Ectodermal cell (in vitro differentiated cells): ENCODE data around the gene CCDC137.

Source experiments
- H3K27ac ChIP-seq: 2 replicates; pipeline ENCODE4 v1.7.0; 2013; ENCODE audit warnings: mild to moderate bottlenecking, low read depth, low read length; ENCODE audit not compliant: insufficient read depth, poor library complexity, severe bottlenecking
- H3K27me3 ChIP-seq: 2 replicates; pipeline ENCODE4 v1.7.0; 2013; ENCODE audit warnings: mild to moderate bottlenecking, low read length; ENCODE audit not compliant: insufficient read depth, control insufficient read depth, poor library complexity, severe bottlenecking
- H3K36me3 ChIP-seq: one replicate; pipeline ENCODE4 v1.7.0; 2013; ENCODE audit warnings: low read length; ENCODE audit not compliant: control insufficient read depth, insufficient read depth
- H3K4me1 ChIP-seq: one replicate; pipeline ENCODE4 v1.7.0; 2013; ENCODE audit warnings: low read length; ENCODE audit not compliant: control insufficient read depth, insufficient read depth
- H3K4me3 ChIP-seq: 2 replicates; pipeline ENCODE4 v1.7.0; 2013; ENCODE audit warnings: low read depth, low read length, control low read depth; ENCODE audit not compliant: insufficient read depth
- H3K9me3 ChIP-seq: 2 replicates; pipeline ENCODE4 v1.7.0; 2013; ENCODE audit warnings: mild to moderate bottlenecking, low read length, moderate library complexity; ENCODE audit not compliant: control insufficient read depth
- WGBS, 2 experiments: methylation state at CpG; one replicate each; pipeline ENCODE4 v1.1.7; 2013; ENCODE audit warnings: missing lambda C conversion rate in 2 of 2; 5-methylcytosine and 5-hydroxymethylcytosine counted together

CCDC137 gene

DNA sequence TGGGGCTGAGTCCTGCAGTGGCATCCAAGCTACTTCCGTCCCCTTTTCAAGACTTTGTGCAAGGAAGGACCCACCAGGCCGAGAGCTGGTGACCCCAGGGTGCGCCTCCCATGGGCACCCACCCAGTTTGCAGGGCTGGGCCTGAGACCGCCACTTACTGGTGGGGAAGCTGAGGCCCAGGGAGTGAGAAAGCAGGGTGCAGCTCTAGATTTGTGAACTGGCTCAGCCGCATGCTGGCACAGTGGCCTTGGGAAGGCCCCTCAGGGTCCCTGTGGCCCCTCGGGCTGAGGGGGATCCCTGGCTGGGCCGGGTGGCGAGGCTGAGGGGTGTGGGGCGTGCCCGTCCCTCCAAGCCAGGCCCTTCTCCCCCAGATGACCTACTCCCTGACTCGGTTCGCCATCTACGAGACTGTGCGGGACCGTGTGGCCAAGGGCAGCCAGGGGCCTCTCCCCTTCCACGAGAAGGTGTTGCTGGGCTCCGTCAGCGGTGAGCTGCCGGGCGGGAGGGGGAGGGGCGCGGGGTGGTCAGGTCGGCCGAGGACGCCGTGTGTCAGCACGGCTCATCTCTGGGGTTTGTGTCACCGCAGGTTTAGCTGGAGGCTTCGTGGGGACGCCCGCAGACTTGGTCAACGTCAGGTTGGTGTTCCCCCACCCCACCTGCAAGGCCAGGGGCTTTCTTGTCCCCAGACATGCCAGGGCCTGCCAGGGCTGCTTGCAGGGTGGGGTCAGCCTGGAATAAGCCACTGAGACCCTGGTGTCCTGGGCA lies 48.8 kb downstream of the CCDC137 start:
- Histone ChIP-seq H3K9me3 (no peaks in the 10 kb centered on the region), H3K36me3 (no peaks in the 10 kb centered on the region), H3K4me1 (peaks cover 34% of the 10 kb centered on the region), H3K27me3 (peaks cover 17% of the 10 kb centered on the region), H3K4me3 (no peak overlapping the region), H3K27ac (no peak overlapping the region)
- 89 to 90% methylated on average over 32 of the region's 32 CpGs for WGBS, 2 experiments

DNA sequence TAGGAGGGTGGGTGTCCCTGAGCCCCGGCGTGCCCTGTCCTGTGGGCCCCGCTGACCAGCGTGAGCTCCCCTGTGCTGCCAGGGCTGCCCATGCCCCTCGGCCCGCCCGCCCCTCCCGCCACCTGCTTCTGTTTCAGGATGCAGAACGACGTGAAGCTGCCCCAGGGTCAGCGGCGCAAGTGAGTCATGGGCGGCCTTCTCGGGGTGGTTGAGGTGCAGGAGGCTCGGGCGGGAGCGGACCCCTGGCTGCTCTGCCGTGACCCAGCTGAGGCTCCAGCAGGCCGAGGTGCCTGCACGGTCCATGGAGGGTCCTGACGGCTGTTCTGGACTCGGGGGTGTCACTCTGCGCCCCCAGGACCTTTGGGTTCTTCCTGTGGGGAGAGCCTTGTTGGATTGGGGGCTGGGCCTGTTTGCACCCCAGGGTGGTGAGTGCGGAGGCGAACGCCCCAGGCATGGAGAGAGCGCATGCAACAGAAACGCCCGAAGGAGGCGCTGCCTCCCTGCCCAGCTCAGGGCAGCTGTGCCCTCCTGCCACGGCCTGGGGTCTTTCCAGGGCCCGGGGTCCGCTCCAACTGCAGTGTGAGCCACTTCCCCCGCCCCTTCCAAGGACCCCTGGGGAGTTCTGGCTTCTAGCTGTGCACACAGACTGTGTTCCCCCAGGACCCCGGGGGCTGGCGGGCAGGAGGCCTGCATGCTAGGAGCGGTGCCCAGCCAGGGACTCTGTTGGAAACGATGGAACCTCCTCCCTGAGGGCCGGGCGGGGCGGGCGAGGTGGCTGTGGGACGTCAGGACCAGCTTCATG lies 49.5 kb downstream of the CCDC137 start:
- Histone ChIP-seq H3K9me3 (no peaks in the 10 kb centered on the region), H3K27ac (no peak overlapping the region), H3K27me3 (peaks cover 9% of the 10 kb centered on the region), H3K4me3 (no peak overlapping the region), H3K4me1 (peaks cover 31% of the 10 kb centered on the region), H3K36me3 (no peaks in the 10 kb centered on the region)
- 95% methylated on average over 43 of the region's 43 CpGs for WGBS, 2 experiments

DNA sequence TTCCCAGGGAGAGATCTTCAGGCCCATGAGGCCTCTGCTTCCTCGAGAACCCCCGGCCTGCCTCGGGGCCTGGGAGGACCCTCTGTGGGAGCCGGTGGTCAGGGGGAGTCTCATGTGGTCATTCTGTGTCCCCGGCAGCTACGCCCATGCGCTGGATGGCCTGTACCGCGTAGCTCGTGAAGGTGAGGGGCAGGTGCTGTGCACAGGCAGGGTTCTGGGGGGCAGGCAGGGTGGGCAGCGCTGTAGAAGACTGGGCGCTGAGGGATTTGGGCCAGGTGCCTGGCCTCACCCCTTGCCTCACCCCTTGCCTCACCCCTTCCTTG lies 50.1 kb downstream of the CCDC137 start:
- H3K36me3 ChIP-seq = no peaks in the 10 kb centered on the region
- H3K27me3 ChIP-seq = peaks cover 4% of the 10 kb centered on the region
- no peaks in the 10 kb centered on the region for H3K9me3 ChIP-seq
- 97% methylated on average over 12 of the region's 12 CpGs for WGBS, 2 experiments
- H3K4me3 ChIP-seq = no peak overlapping the region
- H3K4me1 ChIP-seq = peaks cover 26% of the 10 kb centered on the region
- H3K27ac ChIP-seq = no peak overlapping the region

GRCh38 chr17:81717049-81717765 lies 50.7 kb downstream of the CCDC137 start:
- H3K9me3 ChIP-seq = no peaks in the 10 kb centered on the region
- H3K27ac ChIP-seq = no peak overlapping the region
- H3K4me1 ChIP-seq = peaks cover 26% of the 10 kb centered on the region
- no peaks in the 10 kb centered on the region for H3K36me3 ChIP-seq
- 96% methylated on average over 25 of the region's 25 CpGs for WGBS, 2 experiments
- H3K27me3 ChIP-seq = no peaks in the 10 kb centered on the region
- H3K4me3 ChIP-seq = no peak overlapping the region

GRCh38 chr17:81717766-81718089 lies 51.2 kb downstream of the CCDC137 start:
- Histone ChIP-seq H3K4me3 (no peak overlapping the region), H3K9me3 (no peaks in the 10 kb centered on the region), H3K4me1 (peaks cover 25% of the 10 kb centered on the region), H3K27ac (no peak overlapping the region), H3K36me3 (no peaks in the 10 kb centered on the region), H3K27me3 (no peaks in the 10 kb centered on the region)
- WGBS, 2 experiments = 95 to 96% methylated on average over 9 of the region's 9 CpGs

- H3K27me3 ChIP-seq = no peaks in the 10 kb centered on the region
- 93 to 95% methylated on average over 32 of the region's 33 CpGs for WGBS, 2 experiments
- H3K27ac ChIP-seq = no peak overlapping the region
- H3K4me1 ChIP-seq = peaks cover 7% of the 10 kb centered on the region
- no peaks in the 10 kb centered on the region for H3K36me3 ChIP-seq
- H3K4me3 ChIP-seq = no peak overlapping the region
- no peaks in the 10 kb centered on the region for H3K9me3 ChIP-seq
These were observed 53.1 kb downstream of the CCDC137 start for GRCh38 chr17:81719410-81720266.

GRCh38 chr17:81720267-81721071 lies 53.9 kb downstream of the CCDC137 start:
- no peaks in the 10 kb centered on the region for H3K9me3 ChIP-seq
- 85 to 86% methylated on average over 33 of the region's 33 CpGs for WGBS, 2 experiments
- no peaks in the 10 kb centered on the region for H3K36me3 ChIP-seq
- H3K4me3 ChIP-seq = no peak overlapping the region
- no peak overlapping the region for H3K27ac ChIP-seq
- peaks cover 7% of the 10 kb centered on the region for H3K4me1 ChIP-seq
- no peaks in the 10 kb centered on the region for H3K27me3 ChIP-seq

- Histone ChIP-seq H3K36me3 (no peaks in the 10 kb centered on the region), H3K27ac (no peak overlapping the region), H3K27me3 (no peaks in the 10 kb centered on the region), H3K9me3 (no peaks in the 10 kb centered on the region), H3K4me1 (peaks cover 7% of the 10 kb centered on the region), H3K4me3 (no peak overlapping the region)
- 77 to 82% methylated on average over 10 of the region's 10 CpGs for WGBS, 2 experiments
These were observed 55.9 kb downstream of the CCDC137 start for GRCh38 chr17:81722184-81723120.
